ENCODE measurements around the gene MON1B.
"Not testable (repeated sequence)": the region's sequence is repeated elsewhere in the genome, so short reads cannot be mapped to it uniquely, and the experiment has no call there.

GRCh38 chr16:77186298-77186697, 4.7 kb upstream of the MON1B start:
- TF ChIP-seq MAX (IDR thresholded peaks at IDR 0.05; ENCODE audit: insufficient read depth, insufficient read length); CTCF (IDR thresholded peaks at IDR 0.05; ENCODE audit: extremely low read depth in 1 of 2, insufficient read depth in 1 of 2, low read depth in 1 of 2, low read length in 2 of 2); POLR2AphosphoS5 (IDR thresholded peaks at IDR 0.05; ENCODE audit: insufficient read depth, low read depth, low read length); EZH2 (IDR thresholded peaks at IDR 0.05; ENCODE audit: borderline replicate concordance, low read depth, low read length, severe bottlenecking); POLR2A (IDR thresholded peaks at IDR 0.05; ENCODE audit: low read depth, low read length): not testable (repeated sequence)
